AG09309 (cell line): Measurements from ENCODE around the gene CBR1.

Source experiments
- DNase-seq: peaks from one replicate; pipeline ENCODE4 v3.0.0-alpha.2; 2010; ENCODE audit warnings: low read depth
- H3K4me3 ChIP-seq: 2 replicates; pipeline ENCODE4 v1.5.1; 2011; ENCODE audit warnings: mild to moderate bottlenecking, low read depth, low read length, moderate library complexity; ENCODE audit not compliant: control insufficient read depth
- CTCF ChIP-seq: IDR thresholded peaks from 2 replicates; pipeline ENCODE4 v1.5.1; 2011; ENCODE audit warnings: mild to moderate bottlenecking, low read depth, low read length, inconsistent platforms; ENCODE audit not compliant: insufficient read depth, control insufficient read depth; ENCODE audit errors: missing control alignments

CBR1 gene

GRCh38 chr21:36069713-36070583 is at the start of gene CBR1:
TSS of gene CBR1 (plus strand) at chr21:36070024. CDS start at chr21:36070116, 92 bp downstream.
- no peak for TF ChIP-seq CTCF
- DNase-seq: peak; percentile 74
- H3K4me3 ChIP-seq: peak within 1 kb of the TSS; percentile 75

GRCh38 chr21:36021251-36021837 is 48.5 kb upstream of the CBR1 start:
- no peak for DNase-seq
- no peak overlapping the region for H3K4me3 ChIP-seq
- TF ChIP-seq CTCF: no peak

GRCh38 chr21:36022427-36023091 is 47.3 kb upstream of the CBR1 start:
- TF ChIP-seq CTCF: no peak

GRCh38 chr21:36023092-36023480 is 46.7 kb upstream of the CBR1 start:
- no peak for DNase-seq
- no peak overlapping the region for H3K4me3 ChIP-seq
- TF ChIP-seq CTCF: no peak

More at GRCh38 chr21:36022427-36023091, 47.3 kb upstream of the CBR1 start:
- H3K4me3 ChIP-seq: no peak overlapping the region
- DNase-seq: no peak

- no peak for TF ChIP-seq CTCF
- H3K4me3 ChIP-seq: no peak overlapping the region
- DNase-seq: no peak
Measured at GRCh38 chr21:36024782-36025181, 45.0 kb upstream of the CBR1 start.

GRCh38 chr21:36027347-36027746 is 42.5 kb upstream of the CBR1 start:
- DNase-seq: no peak
- no peak for TF ChIP-seq CTCF

More at GRCh38 chr21:36027347-36027746, 42.5 kb upstream of the CBR1 start:
- H3K4me3 ChIP-seq: no peak overlapping the region
